HEK293 (cell line): ENCODE results near the gene CHEK2.

Experiments used
- CTCF ChIA-PET: fragments of 350-600 bp; formaldehyde crosslinking; extraction: SDS; loops from one replicate; lab custom pipeline; 2021; ENCODE audit warnings: antibody characterized with exemption; lab: Yijun Ruan, JAX
- POLR2A ChIA-PET: fragments of 300-600 bp; formaldehyde crosslinking; extraction: SDS; loops from one replicate; lab custom pipeline; 2020; ENCODE audit warnings: antibody characterized with exemption, inconsistent platforms; lab: Yijun Ruan, JAX
- H3K27ac ChIP-seq: fragments of 200-500 bp; sonication (Bioruptor generic); 2 replicates; pipeline ENCODE4 v1.5.1; 2014; ENCODE audit warnings: low read depth, low read length, control low read depth, inconsistent platforms; ENCODE audit errors: extremely low read depth
- H3K36me3 ChIP-seq, 2 experiments: fragments of 200-500 bp in 1 of 2; sonication (Bioruptor generic) in 1 of 2; 1 replicate in 1 of 2; 2 replicates in 1 of 2; pipeline ENCODE4 v1.5.1; 2014 to 2017; ENCODE audit warnings: inconsistent platforms in 2 of 2, low read length in 2 of 2; ENCODE audit not compliant: control insufficient read depth in 2 of 2, insufficient read depth in 1 of 2
- H3K4me1 ChIP-seq: fragments of 200-500 bp; sonication (Bioruptor generic); 2 replicates; pipeline ENCODE4 v1.5.1; 2014; ENCODE audit warnings: mild to moderate bottlenecking, low read length, inconsistent platforms; ENCODE audit not compliant: control insufficient read depth, insufficient read depth
- H3K4me3 ChIP-seq: 2 replicates; pipeline ENCODE4 v1.5.1; 2011; ENCODE audit warnings: low read depth, mild to moderate bottlenecking, control low read depth, low read length, moderate library complexity
- H3K9me3 ChIP-seq: fragments of 200-500 bp; sonication (Bioruptor generic); 2 replicates; pipeline ENCODE4 v1.5.1; 2014; ENCODE audit warnings: low read depth, low read length, inconsistent platforms; ENCODE audit not compliant: control insufficient read depth, insufficient read depth
- REPIN1 ChIP-seq: fragments of 450-650 bp; formaldehyde crosslinking; IDR thresholded peaks from 2 replicates; pipeline ENCODE4 v1.5.1; 2017; ENCODE audit warnings: missing biosample characterization, missing genetic modification characterization, low read depth
- SP7 ChIP-seq: fragments of 450-650 bp; formaldehyde crosslinking; IDR thresholded peaks from 2 replicates; pipeline ENCODE4 v1.5.1; 2016; ENCODE audit warnings: missing biosample characterization, missing genetic modification characterization
- ZBTB26 ChIP-seq: fragments of 450-650 bp; formaldehyde crosslinking; optimal IDR thresholded peaks from 2 replicates; pipeline ENCODE3; 2016; ENCODE audit warnings: missing biosample characterization, mild to moderate bottlenecking, missing genetic modification characterization
- ZFP37 ChIP-seq: fragments of 450-650 bp; formaldehyde crosslinking; IDR thresholded peaks from 2 replicates; pipeline ENCODE4 v1.5.1; 2016; ENCODE audit warnings: missing biosample characterization, missing genetic modification characterization
- ZNF174 ChIP-seq: fragments of 450-650 bp; formaldehyde crosslinking; IDR thresholded peaks from 2 replicates; pipeline ENCODE4 v1.5.0; 2017; ENCODE audit warnings: missing biosample characterization, mild to moderate bottlenecking, missing genetic modification characterization
- ZNF426 ChIP-seq: fragments of 450-650 bp; formaldehyde crosslinking; IDR thresholded peaks from 2 replicates; pipeline ENCODE4 v1.5.1; 2017; ENCODE audit warnings: missing biosample characterization, missing genetic modification characterization, mild to moderate bottlenecking, inconsistent platforms, moderate library complexity
- ZNF433 ChIP-seq: fragments of 450-650 bp; formaldehyde crosslinking; IDR thresholded peaks from 2 replicates; pipeline ENCODE4 v1.5.1; 2016; ENCODE audit warnings: missing biosample characterization, missing genetic modification characterization, low read depth
- ZNF510 ChIP-seq: fragments of 450-650 bp; formaldehyde crosslinking; IDR thresholded peaks from 2 replicates; pipeline ENCODE4 v1.5.1; 2018; ENCODE audit warnings: mild to moderate bottlenecking, missing genetic modification characterization, missing biosample characterization; ENCODE audit not compliant: insufficient replicate concordance
- ZNF513 ChIP-seq: fragments of 450-650 bp; IDR thresholded peaks from 2 replicates; pipeline ENCODE4 v1.5.1; 2018; ENCODE audit warnings: missing biosample characterization, missing genetic modification characterization
- ZNF639 ChIP-seq: fragments of 450-650 bp; formaldehyde crosslinking; IDR thresholded peaks from 2 replicates; pipeline ENCODE4 v1.5.1; 2016; ENCODE audit warnings: missing biosample characterization, missing genetic modification characterization
- ZNF692 ChIP-seq: fragments of 450-650 bp; formaldehyde crosslinking; IDR thresholded peaks from 2 replicates; pipeline ENCODE4 v1.5.1; 2016; ENCODE audit warnings: missing biosample characterization, missing genetic modification characterization
- ZSCAN18 ChIP-seq: fragments of 450-650 bp; formaldehyde crosslinking; IDR thresholded peaks from 2 replicates; pipeline ENCODE4 v1.5.1; 2016; ENCODE audit warnings: missing biosample characterization, missing genetic modification characterization
- ZSCAN30 ChIP-seq: fragments of 450-650 bp; IDR thresholded peaks from 2 replicates; pipeline ENCODE4 v1.5.1; 2018; ENCODE audit warnings: missing biosample characterization, mild to moderate bottlenecking, missing genetic modification characterization, moderate library complexity
- ZXDB ChIP-seq: fragments of 450-650 bp; formaldehyde crosslinking; IDR thresholded peaks from 2 replicates; pipeline ENCODE4 v1.5.1; 2016; ENCODE audit warnings: missing biosample characterization, missing genetic modification characterization

CHEK2 gene

GRCh38 chr22:28772633-28773460 is 31.2 kb upstream of the CHEK2 start, which contains the start of gene CCDC117 (continued):
- TF ChIP-seq REPIN1 (tag by site-specific recombination), result no peak
- TF ChIP-seq ZFP37 (tag by site-specific recombination), result no peak
- peak; percentile 41; the same call in 1 of the 2 replicates for TF ChIP-seq ZNF692 (tag by site-specific recombination)
- no peak for TF ChIP-seq ZNF510 (tag by site-specific recombination)
- TF ChIP-seq ZNF433 (tag by site-specific recombination), result no peak
- TF ChIP-seq ZSCAN30 (tag by site-specific recombination), result peak; percentile 58; the same call in 1 of the 2 replicates
- TF ChIP-seq ZXDB (tag by site-specific recombination), result peak; percentile 85
- 0 out of 2 replicates have a peak, but pooled peaks have one; percentile 26 for TF ChIP-seq ZSCAN18 (tag by site-specific recombination)
- peak; percentile 49 for TF ChIP-seq ZBTB26 (tag by site-specific recombination)
- TF ChIP-seq, all 188 proteins: peak for 34

- CTCF ChIA-PET, result interaction anchor here (0.7 kb wide), 1 partner anchor 356 kb away, joined by 3 read pairs; no protein-coding TSS in a partner anchor
Observed at GRCh38 chr22:28771195-28771791, 29.7 kb upstream of the CHEK2 start.

More at GRCh38 chr22:28771195-28771791, 29.7 kb upstream of the CHEK2 start:
- Histone ChIP-seq H3K36me3 (peaks cover 21% of the 10 kb centered on the region in 2 experiments), H3K27ac (no peak overlapping the region), H3K9me3 (no peaks in the 10 kb centered on the region), H3K4me3 (no peak overlapping the region), H3K4me1 (no peaks in the 10 kb centered on the region)
- POLR2A ChIA-PET, result interaction anchor here (2.6 kb wide), 1 partner anchor 10 kb away, joined by 10 read pairs; no protein-coding TSS in a partner anchor
- no peak for TF ChIP-seq ZNF426 (tag by site-specific recombination)
- TF ChIP-seq SP7 (tag by site-specific recombination), result no peak
- no peak for TF ChIP-seq ZNF513
- no peak for TF ChIP-seq ZNF174 (tag by site-specific recombination)
- no peak for TF ChIP-seq ZNF639 (tag by site-specific recombination)
